Fibroblast of pulmonary artery (primary cell): Measurements from ENCODE around the gene MGAT5.

ENCODE experiments used
- DNase-seq: peaks from one replicate; pipeline ENCODE4 v3.0.0-alpha.2; 2010; ENCODE audit warnings: low read depth
- H3K4me3 ChIP-seq: replicated peaks from 2 replicates; pipeline ENCODE4 v1.5.1; 2011; ENCODE audit warnings: low read depth, mild to moderate bottlenecking, control low read depth, low read length, moderate library complexity
- CTCF ChIP-seq: IDR thresholded peaks from 2 replicates; pipeline ENCODE4 v1.5.1; 2011; ENCODE audit warnings: mild to moderate bottlenecking, control low read depth, low read length, inconsistent platforms; ENCODE audit errors: missing control alignments

MGAT5 gene

GRCh38 chr2:134257965-134258683, 4.3 kb downstream of the MGAT5 start:
- no peak for TF ChIP-seq CTCF
- H3K4me3 ChIP-seq: no peak overlapping the region
- DNase-seq: no peak

- no peak overlapping the region for H3K4me3 ChIP-seq
- no peak for TF ChIP-seq CTCF
- no peak for DNase-seq
These were observed 5.0 kb downstream of the MGAT5 start for GRCh38 chr2:134258684-134259388.

- no peak for TF ChIP-seq CTCF
- no peak overlapping the region for H3K4me3 ChIP-seq
- DNase-seq: no peak
These were observed 5.7 kb downstream of the MGAT5 start for GRCh38 chr2:134259571-134259970.

- TF ChIP-seq CTCF: no peak
- no peak overlapping the region for H3K4me3 ChIP-seq
- DNase-seq: no peak
These were observed 6.1 kb downstream of the MGAT5 start for GRCh38 chr2:134259994-134260393.

GRCh38 chr2:134260713-134261112, 6.8 kb downstream of the MGAT5 start:
- DNase-seq: peak; percentile 81
- H3K4me3 ChIP-seq: no peak overlapping the region
- no peak for TF ChIP-seq CTCF

- no peak for TF ChIP-seq CTCF
- peak; percentile 49 for DNase-seq
- no peak overlapping the region for H3K4me3 ChIP-seq
These were observed 7.7 kb downstream of the MGAT5 start for GRCh38 chr2:134261398-134262131.
